Tibial nerve (tissue), 4 donors: ENCODE measurements around the gene ACTL6B.
"Not testable (repeated sequence)": the region's sequence is repeated elsewhere in the genome, so short reads cannot be mapped to it uniquely, and the experiment has no call there.

Experiments
- EP300 ChIP-seq, 2 donors: sonication (generic); formaldehyde crosslinking; IDR thresholded peaks; one replicate each; pipeline ENCODE4 v1.6.1; 2017; ENCODE audit warnings: antibody characterized with exemption in 2 of 2, mild to moderate bottlenecking in 1 of 2
- TF ChIP-seq, protein P1 (sequence below), 5 experiments: fragments of 200-600 bp in 3 of 5; fragments of 450-650 bp in 2 of 5; sonication (generic) in 3 of 5; IDR thresholded peaks; one replicate each; pipeline ENCODE4 v1.5.1; 2016 to 2019; ENCODE audit warnings: antibody characterized with exemption in 5 of 5, mild to moderate bottlenecking in 3 of 5, moderate library complexity in 2 of 5

DNA sequence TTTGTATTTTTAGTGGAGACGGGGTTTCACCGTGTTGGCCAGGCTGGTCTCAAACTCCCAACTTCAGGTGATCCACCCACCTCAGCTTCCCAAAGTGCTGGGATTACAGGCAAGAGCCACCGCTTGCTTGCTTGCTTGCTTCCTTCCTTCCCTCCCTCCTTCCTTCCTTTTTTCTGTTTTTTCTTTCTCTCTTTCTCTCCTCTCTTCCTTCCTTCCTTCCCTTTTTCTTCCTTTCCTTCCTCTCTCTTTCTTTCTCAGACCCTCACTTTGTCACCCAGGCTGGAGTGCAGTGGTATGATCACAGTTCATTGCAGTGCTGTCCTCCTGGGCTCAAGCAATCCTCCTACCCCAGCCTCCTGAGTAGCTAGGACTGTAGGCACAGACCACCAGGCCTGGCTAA, 44.8 kb upstream of the ACTL6B start:
- TF ChIP-seq, protein P1, sequence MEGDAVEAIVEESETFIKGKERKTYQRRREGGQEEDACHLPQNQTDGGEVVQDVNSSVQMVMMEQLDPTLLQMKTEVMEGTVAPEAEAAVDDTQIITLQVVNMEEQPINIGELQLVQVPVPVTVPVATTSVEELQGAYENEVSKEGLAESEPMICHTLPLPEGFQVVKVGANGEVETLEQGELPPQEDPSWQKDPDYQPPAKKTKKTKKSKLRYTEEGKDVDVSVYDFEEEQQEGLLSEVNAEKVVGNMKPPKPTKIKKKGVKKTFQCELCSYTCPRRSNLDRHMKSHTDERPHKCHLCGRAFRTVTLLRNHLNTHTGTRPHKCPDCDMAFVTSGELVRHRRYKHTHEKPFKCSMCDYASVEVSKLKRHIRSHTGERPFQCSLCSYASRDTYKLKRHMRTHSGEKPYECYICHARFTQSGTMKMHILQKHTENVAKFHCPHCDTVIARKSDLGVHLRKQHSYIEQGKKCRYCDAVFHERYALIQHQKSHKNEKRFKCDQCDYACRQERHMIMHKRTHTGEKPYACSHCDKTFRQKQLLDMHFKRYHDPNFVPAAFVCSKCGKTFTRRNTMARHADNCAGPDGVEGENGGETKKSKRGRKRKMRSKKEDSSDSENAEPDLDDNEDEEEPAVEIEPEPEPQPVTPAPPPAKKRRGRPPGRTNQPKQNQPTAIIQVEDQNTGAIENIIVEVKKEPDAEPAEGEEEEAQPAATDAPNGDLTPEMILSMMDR (IDR thresholded peaks at IDR 0.05), result not testable (repeated sequence)
- TF ChIP-seq EP300 (IDR thresholded peaks at IDR 0.05), result not testable (repeated sequence)
